KMS-11 (cell line): ENCODE measurements around the gene ABHD14A.

Experiments
- H2AFZ ChIP-seq: fragments of 200-600 bp; sonication (generic); 2 replicates; pipeline ENCODE4 v1.6.1; 2016; ENCODE audit warnings: antibody characterized with exemption, mixed run types, low read depth
- H3K27ac ChIP-seq: fragments of 200-600 bp; sonication (generic); 2 replicates; pipeline ENCODE4 v1.6.1; 2016; ENCODE audit warnings: mild to moderate bottlenecking, mixed run types
- H3K27me3 ChIP-seq: fragments of 200-600 bp; sonication (generic); 2 replicates; pipeline ENCODE4 v1.6.1; 2017; ENCODE audit warnings: mild to moderate bottlenecking, low read depth, mixed run types, moderate library complexity; ENCODE audit not compliant: insufficient read depth
- H3K36me3 ChIP-seq: fragments of 200-600 bp; sonication (generic); 2 replicates; pipeline ENCODE4 v1.6.1; 2017; ENCODE audit warnings: mild to moderate bottlenecking, mixed run types; ENCODE audit not compliant: insufficient read depth
- H3K4me1 ChIP-seq: fragments of 200-600 bp; sonication (generic); 2 replicates; pipeline ENCODE4 v1.6.1; 2016; ENCODE audit warnings: mild to moderate bottlenecking, low read depth, mixed run types; ENCODE audit not compliant: poor library complexity, severe bottlenecking
- H3K4me2 ChIP-seq: fragments of 200-600 bp; sonication (generic); 2 replicates; pipeline ENCODE4 v1.7.0; 2016; ENCODE audit warnings: mild to moderate bottlenecking, mixed run types
- H3K4me3 ChIP-seq: fragments of 200-600 bp; sonication (generic); IDR thresholded peaks from 2 replicates; pipeline ENCODE4 v1.6.1; 2017; ENCODE audit warnings: low read depth, low read length, mixed read lengths; ENCODE audit not compliant: insufficient read depth
- H3K79me2 ChIP-seq: fragments of 200-600 bp; sonication (generic); 2 replicates; pipeline ENCODE4 v1.6.1; 2016; ENCODE audit warnings: low read depth, mixed run types; ENCODE audit not compliant: insufficient read depth
- H3K9ac ChIP-seq: fragments of 200-600 bp; sonication (generic); 2 replicates; pipeline ENCODE4 v1.6.1; 2016; ENCODE audit warnings: mild to moderate bottlenecking, mixed run types
- H4K20me1 ChIP-seq: fragments of 200-600 bp; sonication (generic); 2 replicates; pipeline ENCODE4 v1.6.1; 2016; ENCODE audit warnings: mild to moderate bottlenecking, mixed run types; ENCODE audit not compliant: insufficient read depth
- TF ChIP-seq, protein P1 (sequence below): fragments of 200-600 bp; sonication (generic); conservative IDR thresholded peaks from 2 replicates; pipeline ENCODE4 v1.6.1; 2017; ENCODE audit warnings: low read depth, mild to moderate bottlenecking, antibody characterized with exemption, low read length, moderate library complexity, mixed read lengths

The ABHD14A gene

DNA sequence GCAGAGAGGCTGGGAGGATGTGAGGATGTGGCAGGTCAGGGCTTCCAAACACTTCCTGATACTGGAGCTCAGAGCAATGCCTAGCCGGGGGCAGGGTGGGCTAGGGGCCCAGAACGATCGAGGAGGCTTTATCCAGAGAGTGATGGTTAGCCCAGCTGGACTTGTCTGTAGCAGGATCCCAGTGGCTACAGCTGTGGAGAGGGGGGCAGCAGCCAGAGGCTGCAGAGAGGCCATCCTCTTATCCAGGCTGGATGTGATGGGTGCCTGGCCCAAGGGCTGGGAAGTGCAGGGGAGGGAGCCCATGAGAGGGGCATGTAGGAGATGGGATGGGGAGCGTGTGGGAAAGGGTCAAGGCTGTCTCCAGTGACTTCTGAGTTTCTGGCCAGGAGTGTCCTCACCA lies 28.1 kb upstream of the ABHD14A start:
- Histone ChIP-seq H3K4me1 (no peaks in the 10 kb centered on the region), H3K4me3 (no peak overlapping the region), H3K9ac (no peak overlapping the region), H3K36me3 (no peaks in the 10 kb centered on the region), H2AFZ (no peak overlapping the region), H3K27me3 (no peaks in the 10 kb centered on the region), H3K27ac (no peak overlapping the region), H4K20me1 (no peaks in the 10 kb centered on the region), H3K79me2 (no peaks in the 10 kb centered on the region), H3K4me2 (no peak overlapping the region)
- TF ChIP-seq, protein P1, sequence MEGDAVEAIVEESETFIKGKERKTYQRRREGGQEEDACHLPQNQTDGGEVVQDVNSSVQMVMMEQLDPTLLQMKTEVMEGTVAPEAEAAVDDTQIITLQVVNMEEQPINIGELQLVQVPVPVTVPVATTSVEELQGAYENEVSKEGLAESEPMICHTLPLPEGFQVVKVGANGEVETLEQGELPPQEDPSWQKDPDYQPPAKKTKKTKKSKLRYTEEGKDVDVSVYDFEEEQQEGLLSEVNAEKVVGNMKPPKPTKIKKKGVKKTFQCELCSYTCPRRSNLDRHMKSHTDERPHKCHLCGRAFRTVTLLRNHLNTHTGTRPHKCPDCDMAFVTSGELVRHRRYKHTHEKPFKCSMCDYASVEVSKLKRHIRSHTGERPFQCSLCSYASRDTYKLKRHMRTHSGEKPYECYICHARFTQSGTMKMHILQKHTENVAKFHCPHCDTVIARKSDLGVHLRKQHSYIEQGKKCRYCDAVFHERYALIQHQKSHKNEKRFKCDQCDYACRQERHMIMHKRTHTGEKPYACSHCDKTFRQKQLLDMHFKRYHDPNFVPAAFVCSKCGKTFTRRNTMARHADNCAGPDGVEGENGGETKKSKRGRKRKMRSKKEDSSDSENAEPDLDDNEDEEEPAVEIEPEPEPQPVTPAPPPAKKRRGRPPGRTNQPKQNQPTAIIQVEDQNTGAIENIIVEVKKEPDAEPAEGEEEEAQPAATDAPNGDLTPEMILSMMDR: no peak

DNA sequence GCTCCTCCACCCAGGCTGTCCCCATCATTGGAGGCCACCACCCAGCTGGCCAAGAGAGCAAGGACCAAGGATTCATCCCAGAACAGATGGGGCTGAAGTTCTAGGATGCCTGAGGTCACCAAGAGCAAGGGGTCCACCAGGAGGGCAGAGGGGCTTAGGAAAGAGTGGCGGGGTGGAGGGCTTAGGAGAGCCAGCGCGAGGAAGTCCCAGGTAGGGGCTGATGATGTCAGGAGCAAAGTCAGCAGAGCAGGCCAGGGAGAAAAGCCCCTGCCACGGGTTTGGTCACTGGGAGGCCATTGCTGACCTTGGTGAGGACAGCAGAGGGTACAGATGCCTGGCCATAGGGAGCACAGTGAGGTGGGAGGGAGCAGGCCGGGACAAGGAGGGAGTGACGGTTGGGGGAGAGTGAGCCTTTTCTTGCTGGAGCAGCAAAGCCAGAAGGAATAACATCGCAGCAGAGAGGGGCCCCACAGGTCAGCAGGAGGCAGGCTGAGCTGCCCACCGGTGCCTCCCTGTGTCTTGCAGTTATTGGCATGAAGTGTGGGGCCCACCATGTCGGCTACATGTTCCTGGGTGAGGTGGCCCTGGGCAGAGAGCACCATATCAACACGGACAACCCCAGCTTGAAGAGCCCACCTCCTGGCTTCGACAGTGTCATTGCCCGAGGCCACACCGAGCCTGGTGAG lies 27.5 kb upstream of the ABHD14A start:
- Histone ChIP-seq H3K27me3 (no peaks in the 10 kb centered on the region), H4K20me1 (no peaks in the 10 kb centered on the region), H3K4me2 (no peak overlapping the region), H2AFZ (no peak overlapping the region), H3K4me3 (no peak overlapping the region), H3K9ac (no peak overlapping the region), H3K36me3 (no peaks in the 10 kb centered on the region), H3K4me1 (no peaks in the 10 kb centered on the region), H3K79me2 (no peaks in the 10 kb centered on the region), H3K27ac (no peak overlapping the region)
- TF ChIP-seq, protein P1: no peak

DNA sequence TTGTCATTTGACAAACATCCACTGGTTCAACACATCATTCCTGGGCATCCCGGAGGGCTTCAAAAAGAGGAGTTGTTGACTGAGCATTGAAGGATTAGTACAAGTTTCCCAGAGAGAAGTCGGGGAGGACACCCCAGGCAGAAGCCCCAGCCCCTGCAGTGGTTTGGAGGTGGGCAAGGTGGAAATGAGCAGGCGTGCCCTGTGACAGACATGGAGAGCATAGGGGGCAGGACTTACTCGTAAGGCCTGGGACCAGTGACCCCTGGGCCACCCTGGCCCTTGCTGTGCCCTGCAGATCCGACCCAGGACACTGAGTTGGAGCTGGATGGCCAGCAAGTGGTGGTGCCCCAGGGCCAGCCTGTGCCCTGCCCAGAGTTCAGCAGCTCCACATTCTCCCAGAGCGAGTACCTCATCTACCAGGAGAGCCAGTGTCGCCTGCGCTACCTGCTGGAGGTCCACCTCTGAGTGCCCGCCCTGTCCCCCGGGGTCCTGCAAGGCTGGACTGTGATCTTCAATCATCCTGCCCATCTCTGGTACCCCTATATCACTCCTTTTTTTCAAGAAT lies 26.8 kb upstream of the ABHD14A start:
- H3K4me2 ChIP-seq: no peak overlapping the region
- no peaks in the 10 kb centered on the region for H4K20me1 ChIP-seq
- no peaks in the 10 kb centered on the region for H3K36me3 ChIP-seq
- H3K27me3 ChIP-seq: no peaks in the 10 kb centered on the region
- H3K79me2 ChIP-seq: no peaks in the 10 kb centered on the region
- no peaks in the 10 kb centered on the region for H3K4me1 ChIP-seq
- no peak overlapping the region for H3K4me3 ChIP-seq
- no peak overlapping the region for H3K27ac ChIP-seq
- TF ChIP-seq, protein P1: no peak
- H3K9ac ChIP-seq: no peak overlapping the region
- no peak overlapping the region for H2AFZ ChIP-seq

DNA sequence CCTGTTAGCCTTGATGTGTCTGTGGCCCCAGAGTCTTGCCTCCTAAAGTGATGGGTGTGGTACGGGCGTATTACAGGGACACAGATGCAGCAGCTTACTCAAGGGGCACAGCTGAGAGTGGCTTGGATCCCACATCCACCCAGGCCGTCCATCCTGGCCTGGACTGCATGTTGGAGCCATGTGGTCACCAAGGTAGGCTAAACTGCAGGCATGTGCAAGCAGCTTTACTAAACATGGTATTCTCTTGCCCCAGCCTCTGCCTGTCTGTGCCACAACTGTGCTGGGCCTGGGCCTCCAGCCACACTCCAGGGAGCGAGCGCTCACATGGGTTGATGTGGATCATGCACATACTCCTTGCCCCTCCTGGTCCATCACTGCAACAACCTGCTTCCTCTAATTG lies 25.7 kb upstream of the ABHD14A start:
- Histone ChIP-seq H3K9ac (no peak overlapping the region), H3K36me3 (no peaks in the 10 kb centered on the region), H3K4me1 (no peaks in the 10 kb centered on the region), H3K27me3 (no peaks in the 10 kb centered on the region), H4K20me1 (no peaks in the 10 kb centered on the region), H3K27ac (no peak overlapping the region), H2AFZ (no peak overlapping the region), H3K4me2 (no peak overlapping the region), H3K79me2 (no peaks in the 10 kb centered on the region), H3K4me3 (no peak overlapping the region)
- TF ChIP-seq, protein P1: no peak
